B cell (primary cell): ENCODE data around the gene SP100. TPM values are rescaled to one million over a fixed set of nuclear protein-coding genes. Genes with fewer than 3 reads are reported as not detected.

ENCODE experiments used
- ATAC-seq: fragments of 200-7000 bp; cut with Tn5 transposase; one replicate; pipeline ENCODE4 v1.10.0; 2021; ENCODE audit warnings: low read depth, mild to moderate bottlenecking, moderate number of reproducible peaks, moderate library complexity
- CTCF ChIA-PET: fragments of 350-600 bp; sonication (Branson Sonifier 250); formaldehyde crosslinking; loops from one replicate; lab custom pipeline; 2021; ENCODE audit warnings: antibody characterized with exemption, inconsistent platforms; lab: Charles Lee
- POLR2A ChIA-PET: fragments of 350-600 bp; sonication (Branson Sonifier 250); formaldehyde crosslinking; loops from one replicate; lab custom pipeline; 2021; ENCODE audit warnings: antibody characterized with exemption; lab: Charles Lee
- DNase-seq: peaks from one replicate; pipeline ENCODE4 v3.0.0; 2013
- H2AFZ ChIP-seq: 2 replicates; pipeline ENCODE4 v1.6.1; 2012; ENCODE audit warnings: mild to moderate bottlenecking, low read depth, low read length; ENCODE audit not compliant: insufficient read depth, poor library complexity, severe bottlenecking
- H3K27ac ChIP-seq, 2 donors: 1 replicate in 1 of 2; 2 replicates in 1 of 2; pipeline ENCODE4 v1.5.1; 2012 to 2013; ENCODE audit warnings: low read length in 2 of 2, mild to moderate bottlenecking in 2 of 2, moderate library complexity in 1 of 2
- H3K27me3 ChIP-seq, 4 experiments: fragments of 200-600 bp in 1 of 4; sonication (generic) in 1 of 4; replicated peaks in 1 of 4; 1 replicate in 2 of 4; 2 replicates in 2 of 4; pipeline versions ENCODE4 v1.6.1 to v1.7.0; 2013 to 2016; ENCODE audit warnings: low read length in 3 of 4, mild to moderate bottlenecking in 2 of 4, mixed read lengths in 1 of 4, moderate library complexity in 1 of 4; ENCODE audit not compliant: insufficient read depth in 4 of 4, control insufficient read depth in 3 of 4; ENCODE audit errors: control extremely low read depth in 1 of 4
- H3K36me3 ChIP-seq, 2 experiments: replicated peaks in 1 of 2; 1 replicate in 1 of 2; 2 replicates in 1 of 2; pipeline versions ENCODE4 v1.6.1 to v1.7.1; 2013; ENCODE audit warnings: low read length in 1 of 2; ENCODE audit not compliant: insufficient read depth in 2 of 2, control insufficient read depth in 1 of 2; ENCODE audit errors: control extremely low read depth in 1 of 2, extremely low read depth in 1 of 2
- H3K4me1 ChIP-seq, 2 donors: fragments of 200-600 bp in 1 of 2; sonication (generic) in 1 of 2; 1 replicate in 1 of 2; 2 replicates in 1 of 2; pipeline versions ENCODE4 v1.5.1 to v1.6.1; 2013 to 2017; ENCODE audit warnings: low read length in 2 of 2; ENCODE audit not compliant: control insufficient read depth in 2 of 2, insufficient read depth in 2 of 2
- H3K4me2 ChIP-seq: replicated peaks from 2 replicates; pipeline ENCODE3; 2012; ENCODE audit warnings: mild to moderate bottlenecking, low read depth, low read length; ENCODE audit not compliant: poor library complexity, severe bottlenecking
- H3K4me3 ChIP-seq, 5 experiments: fragments of 200-600 bp in 1 of 5; sonication (generic) in 1 of 5; 1 replicate in 3 of 5; 2 replicates in 2 of 5; pipeline versions ENCODE4 v1.5.1 to v1.7.0; 2011 to 2016; ENCODE audit warnings: low read length in 4 of 5, mild to moderate bottlenecking in 4 of 5, low read depth in 2 of 5, control low read depth in 1 of 5, moderate library complexity in 1 of 5; ENCODE audit not compliant: insufficient read depth in 1 of 5; ENCODE audit errors: control extremely low read depth in 1 of 5, extremely low read depth in 1 of 5
- H3K79me2 ChIP-seq: fragments of 200-600 bp; sonication (generic); one replicate; pipeline ENCODE4 v1.6.0; 2016; ENCODE audit warnings: low read length; ENCODE audit not compliant: control insufficient read depth, insufficient read depth
- H3K9ac ChIP-seq: fragments of 200-600 bp; sonication (generic); 2 replicates; pipeline ENCODE4 v1.6.1; 2017; ENCODE audit warnings: mild to moderate bottlenecking, low read length, moderate library complexity
- H3K9me3 ChIP-seq, 3 donors: one replicate each; pipeline versions ENCODE4 v1.6.1 to v1.7.1; 2013; ENCODE audit warnings: low read length in 2 of 3; ENCODE audit not compliant: control insufficient read depth in 2 of 3, insufficient read depth in 1 of 3; ENCODE audit errors: control extremely low read depth in 1 of 3
- H4K20me1 ChIP-seq: 2 replicates; pipeline ENCODE4 v1.6.0; 2012; ENCODE audit warnings: mild to moderate bottlenecking, low read length; ENCODE audit not compliant: insufficient read depth, control insufficient read depth, poor library complexity, severe bottlenecking
- H3K27ac Mint-ChIP-seq: one replicate; pipeline ENCODE4 v1.8.0; 2021; ENCODE audit warnings: mixed read lengths
- H3K27me3 Mint-ChIP-seq: one replicate; pipeline ENCODE4 v1.8.0; 2021; ENCODE audit warnings: mixed read lengths
- H3K4me1 Mint-ChIP-seq: one replicate; pipeline ENCODE4 v1.8.0; 2021; ENCODE audit warnings: mixed read lengths
- H3K4me3 Mint-ChIP-seq: one replicate; pipeline ENCODE4 v1.8.0; 2021; ENCODE audit warnings: mixed read lengths
- H3K9me3 Mint-ChIP-seq: one replicate; pipeline ENCODE4 v1.8.0; 2022; ENCODE audit warnings: mixed read lengths; ENCODE audit not compliant: insufficient read depth
- EZH2 ChIP-seq: IDR thresholded peaks from 2 replicates; pipeline ENCODE4 v1.6.1; 2012; ENCODE audit warnings: borderline replicate concordance, low read depth, mild to moderate bottlenecking, moderate library complexity, low read length; ENCODE audit not compliant: insufficient read depth, poor library complexity, severe bottlenecking
- WGBS: methylation state at CpG from one replicate; pipeline ENCODE4 v1.1.5; 2013; ENCODE audit warnings: missing lambda C conversion rate; ENCODE audit not compliant: insufficient coverage; 5-methylcytosine and 5-hydroxymethylcytosine counted together
- intact Hi-C: fragments of 100-400 bp; cut with micrococcal nuclease; formaldehyde crosslinking; loops from one replicate; pipeline ENCODE4 v1.10.0; 2022
- polyA plus RNA-seq: library from polyadenylated mRNA; depleted of rRNA; stranded (reverse); fragments of >200 nt; gene quantifications from 2 replicates; pipeline ENCODE4 v1.2.3, GENCODE V29; 2012
- total RNA-seq, 2 donors: library from RNA; stranded (reverse); fragments of 120-200 nt in 1 of 2; gene quantifications; 1 replicate in 1 of 2; 2 replicates in 1 of 2; pipeline versions ENCODE4 v1.2.3 to v1.2.4, GENCODE V29; 2013 to 2022
- TF ChIP-seq, protein P1 (sequence below): fragments of 200-600 bp; IDR thresholded peaks from one replicate; pipeline ENCODE4 v1.8.0; 2022; ENCODE audit warnings: antibody characterized with exemption, mild to moderate bottlenecking

The SP100 gene
- total and polyA plus RNA-seq, 2 donors (not counting 1 experiment from before 2014, with no cell fraction given), result 209 to 554 TPM

DNA sequence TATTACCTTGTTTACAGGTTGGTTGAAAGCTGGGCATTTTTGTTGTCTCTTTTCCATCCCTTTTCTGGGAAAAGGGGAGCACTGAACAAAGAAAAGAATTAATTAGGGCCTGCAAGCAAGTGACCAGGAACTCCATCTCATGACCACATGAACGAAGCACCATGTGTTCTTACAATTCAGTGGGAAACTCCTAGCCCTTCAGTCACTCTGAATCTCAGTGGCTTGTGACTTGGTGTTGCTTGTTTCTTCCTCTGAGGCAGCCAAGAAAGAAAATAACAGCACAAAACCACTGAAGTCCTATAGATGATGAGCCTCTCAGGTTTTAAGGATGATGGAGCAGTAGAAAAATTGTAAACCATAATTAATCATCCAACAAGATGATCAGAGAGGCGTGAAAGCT is 167.6 kb downstream of the SP100 start:
- Histone ChIP-seq H3K36me3 (no peaks in the 10 kb centered on the region), H3K4me1 (peaks cover 25 to 35% of the 10 kb centered on the region in 2 donors), H3K9me3 (peaks cover 0 to 2% (median 0%) of the 10 kb centered on the region in 3 donors), H3K27me3 (no peaks in the 10 kb centered on the region), H3K4me3 (peak overlapping the region in 1 of 5 experiments; percentile 43), H4K20me1 (no peaks in the 10 kb centered on the region), H3K79me2 (peaks cover 4% of the 10 kb centered on the region), H3K27ac (peak overlapping the region; percentile 62 to 77), H3K9ac (no peak overlapping the region), H2AFZ (peak overlapping the region; percentile 35), H3K4me2 (peak overlapping the region; percentile 45)
- Mint-ChIP-seq H3K4me1 (peaks cover 51% of the 10 kb centered on the region), H3K4me3 (peak overlapping the region; percentile 67), H3K27me3 (no peaks in the 10 kb centered on the region), H3K9me3 (peaks cover 5% of the 10 kb centered on the region), H3K27ac (peak overlapping the region; percentile 86)
- no peak for ATAC-seq
- intact Hi-C loops, result loop anchor here (2.0 to 10.0 kb wide), 2 partner anchors 27 to 49 kb away; no protein-coding TSS in a partner anchor
- TF ChIP-seq, protein P1, sequence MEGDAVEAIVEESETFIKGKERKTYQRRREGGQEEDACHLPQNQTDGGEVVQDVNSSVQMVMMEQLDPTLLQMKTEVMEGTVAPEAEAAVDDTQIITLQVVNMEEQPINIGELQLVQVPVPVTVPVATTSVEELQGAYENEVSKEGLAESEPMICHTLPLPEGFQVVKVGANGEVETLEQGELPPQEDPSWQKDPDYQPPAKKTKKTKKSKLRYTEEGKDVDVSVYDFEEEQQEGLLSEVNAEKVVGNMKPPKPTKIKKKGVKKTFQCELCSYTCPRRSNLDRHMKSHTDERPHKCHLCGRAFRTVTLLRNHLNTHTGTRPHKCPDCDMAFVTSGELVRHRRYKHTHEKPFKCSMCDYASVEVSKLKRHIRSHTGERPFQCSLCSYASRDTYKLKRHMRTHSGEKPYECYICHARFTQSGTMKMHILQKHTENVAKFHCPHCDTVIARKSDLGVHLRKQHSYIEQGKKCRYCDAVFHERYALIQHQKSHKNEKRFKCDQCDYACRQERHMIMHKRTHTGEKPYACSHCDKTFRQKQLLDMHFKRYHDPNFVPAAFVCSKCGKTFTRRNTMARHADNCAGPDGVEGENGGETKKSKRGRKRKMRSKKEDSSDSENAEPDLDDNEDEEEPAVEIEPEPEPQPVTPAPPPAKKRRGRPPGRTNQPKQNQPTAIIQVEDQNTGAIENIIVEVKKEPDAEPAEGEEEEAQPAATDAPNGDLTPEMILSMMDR, result no peak
- TF ChIP-seq EZH2, result no peak
- 43% methylated on average over 1 of the region's 2 CpGs for WGBS
- ChIA-PET POLR2A (interaction anchor here (1.5 kb wide), 1 partner anchor 14 kb away, joined by 3 read pairs; no protein-coding TSS in a partner anchor), CTCF (interaction anchor here (0.8 to 1.4 kb wide), 2 partner anchors 18 to 27 kb away, joined by 3 to 5 read pairs; no protein-coding TSS in a partner anchor)
- peak; percentile 37 for DNase-seq

DNA sequence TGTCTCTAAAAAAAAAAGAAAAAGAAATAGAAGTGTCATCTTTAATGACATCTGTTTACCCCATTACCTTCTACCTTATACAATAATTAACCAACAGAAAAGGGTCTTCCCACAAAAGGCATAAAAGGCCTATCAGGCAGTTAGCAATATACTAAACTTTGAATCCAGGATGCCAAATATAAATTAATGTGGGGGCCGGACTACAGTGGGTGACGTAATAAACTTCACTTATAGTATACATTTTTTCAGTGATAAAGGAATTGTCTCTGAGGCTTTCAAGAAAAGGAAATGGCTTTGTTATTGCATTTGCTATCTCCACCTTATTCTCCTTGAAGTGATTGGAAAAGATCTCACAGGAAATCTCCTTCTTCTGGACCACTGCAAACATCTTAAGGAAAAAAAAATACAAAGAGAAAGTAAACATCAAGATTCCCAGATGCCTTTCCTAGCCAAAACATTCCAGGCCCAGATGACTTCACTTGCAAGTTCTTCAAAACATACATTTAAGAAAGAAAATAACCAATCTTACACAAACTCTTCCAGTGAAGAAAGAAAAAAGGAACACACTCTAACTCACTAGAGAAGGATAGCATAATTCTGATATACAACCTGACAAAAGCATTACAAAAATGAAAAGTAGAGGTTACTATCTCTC is 170.5 kb downstream of the SP100 start:
- peak overlapping the region; percentile 75 for H3K27ac Mint-ChIP-seq
- Histone ChIP-seq H3K27me3 (no peaks in the 10 kb centered on the region), H3K79me2 (peaks cover 4% of the 10 kb centered on the region), H3K4me1 (peaks cover 47 to 50% of the 10 kb centered on the region in 2 donors), H3K4me2 (no peak overlapping the region), H3K36me3 (no peaks in the 10 kb centered on the region), H4K20me1 (no peaks in the 10 kb centered on the region), H3K9ac (no peak overlapping the region), H3K9me3 (peaks cover 0 to 8% (median 2%) of the 10 kb centered on the region in 3 donors), H3K4me3 (no peak overlapping the region), H2AFZ (no peak overlapping the region), H3K27ac (no peak overlapping the region)
- TF ChIP-seq, protein P1, result no peak
- TF ChIP-seq EZH2, result no peak
- intact Hi-C loops, result loop anchor here (10.0 kb wide), 1 partner anchor 52 kb away; no protein-coding TSS in a partner anchor
- H3K4me1 Mint-ChIP-seq, result peaks cover 70% of the 10 kb centered on the region
- DNase-seq (no peak), ATAC-seq (no peak)
- ChIA-PET CTCF (no interaction called here), POLR2A (no interaction called here)
- H3K4me3 Mint-ChIP-seq, result peak overlapping the region; percentile 30
- H3K9me3 Mint-ChIP-seq, result peaks cover 7% of the 10 kb centered on the region
- H3K27me3 Mint-ChIP-seq, result no peaks in the 10 kb centered on the region
- WGBS, result no CpG with 5 or more reads among the region's 2 CpGs
